ENCODE results near the gene GAR1.

GAR1 gene

GRCh38 chr4:109801895-109802319 lies 13.7 kb upstream of the GAR1 start, which contains the start of gene CFI:
TSS of gene CFI (minus strand) at chr4:109801999. CDS start at chr4:109801971, 28 bp downstream.
- no peak within 1 kb of the TSS for H3K4me3 ChIP-seq (ENCODE audit: low read length)
- no peak for TF ChIP-seq CTCF (IDR thresholded peaks at IDR 0.05; ENCODE audit: insufficient read depth, low read depth, low read length, missing control alignments)
- peak; percentile 25 for DNase-seq (ENCODE audit: low read depth)

- DNase-seq (ENCODE audit: low read depth), result peak; percentile 62
- peak; percentile 60 for TF ChIP-seq CTCF (IDR thresholded peaks at IDR 0.05; ENCODE audit: insufficient read depth, low read depth, low read length, missing control alignments)
- no peak overlapping the region for H3K4me3 ChIP-seq (ENCODE audit: low read length)
Observed at GRCh38 chr4:109803924-109804571, 11.5 kb upstream of the GAR1 start.

GRCh38 chr4:109809655-109810054 lies 5.9 kb upstream of the GAR1 start:
- no peak overlapping the region for H3K4me3 ChIP-seq (ENCODE audit: low read length)
- no peak for TF ChIP-seq CTCF (IDR thresholded peaks at IDR 0.05; ENCODE audit: insufficient read depth, low read depth, low read length, missing control alignments)
- DNase-seq (ENCODE audit: low read depth), result no peak

- no peak overlapping the region for H3K4me3 ChIP-seq (ENCODE audit: low read length)
- no peak for TF ChIP-seq CTCF (IDR thresholded peaks at IDR 0.05; ENCODE audit: insufficient read depth, low read depth, low read length, missing control alignments)
- DNase-seq (ENCODE audit: low read depth), result no peak
Observed at GRCh38 chr4:109810552-109811387, 4.8 kb upstream of the GAR1 start.

- TF ChIP-seq CTCF (IDR thresholded peaks at IDR 0.05; ENCODE audit: insufficient read depth, low read depth, low read length, missing control alignments), result no peak
- H3K4me3 ChIP-seq (ENCODE audit: low read length), result no peak overlapping the region
- DNase-seq (ENCODE audit: low read depth), result no peak
Observed at GRCh38 chr4:109811707-109812106, 3.9 kb upstream of the GAR1 start.

GRCh38 chr4:109816082-109816442 lies 500 bp downstream of the GAR1 start:
- peak; percentile 28 for DNase-seq (ENCODE audit: low read depth)
- peak overlapping the region; percentile 97 for H3K4me3 ChIP-seq (ENCODE audit: low read length)
- no peak for TF ChIP-seq CTCF (IDR thresholded peaks at IDR 0.05; ENCODE audit: insufficient read depth, low read depth, low read length, missing control alignments)
